ENCODE measurements around the gene PCDH18.
"Not testable (repeated sequence)": the region's sequence is repeated elsewhere in the genome, so short reads cannot be mapped to it uniquely, and the experiment has no call there.

The PCDH18 gene, protein sequence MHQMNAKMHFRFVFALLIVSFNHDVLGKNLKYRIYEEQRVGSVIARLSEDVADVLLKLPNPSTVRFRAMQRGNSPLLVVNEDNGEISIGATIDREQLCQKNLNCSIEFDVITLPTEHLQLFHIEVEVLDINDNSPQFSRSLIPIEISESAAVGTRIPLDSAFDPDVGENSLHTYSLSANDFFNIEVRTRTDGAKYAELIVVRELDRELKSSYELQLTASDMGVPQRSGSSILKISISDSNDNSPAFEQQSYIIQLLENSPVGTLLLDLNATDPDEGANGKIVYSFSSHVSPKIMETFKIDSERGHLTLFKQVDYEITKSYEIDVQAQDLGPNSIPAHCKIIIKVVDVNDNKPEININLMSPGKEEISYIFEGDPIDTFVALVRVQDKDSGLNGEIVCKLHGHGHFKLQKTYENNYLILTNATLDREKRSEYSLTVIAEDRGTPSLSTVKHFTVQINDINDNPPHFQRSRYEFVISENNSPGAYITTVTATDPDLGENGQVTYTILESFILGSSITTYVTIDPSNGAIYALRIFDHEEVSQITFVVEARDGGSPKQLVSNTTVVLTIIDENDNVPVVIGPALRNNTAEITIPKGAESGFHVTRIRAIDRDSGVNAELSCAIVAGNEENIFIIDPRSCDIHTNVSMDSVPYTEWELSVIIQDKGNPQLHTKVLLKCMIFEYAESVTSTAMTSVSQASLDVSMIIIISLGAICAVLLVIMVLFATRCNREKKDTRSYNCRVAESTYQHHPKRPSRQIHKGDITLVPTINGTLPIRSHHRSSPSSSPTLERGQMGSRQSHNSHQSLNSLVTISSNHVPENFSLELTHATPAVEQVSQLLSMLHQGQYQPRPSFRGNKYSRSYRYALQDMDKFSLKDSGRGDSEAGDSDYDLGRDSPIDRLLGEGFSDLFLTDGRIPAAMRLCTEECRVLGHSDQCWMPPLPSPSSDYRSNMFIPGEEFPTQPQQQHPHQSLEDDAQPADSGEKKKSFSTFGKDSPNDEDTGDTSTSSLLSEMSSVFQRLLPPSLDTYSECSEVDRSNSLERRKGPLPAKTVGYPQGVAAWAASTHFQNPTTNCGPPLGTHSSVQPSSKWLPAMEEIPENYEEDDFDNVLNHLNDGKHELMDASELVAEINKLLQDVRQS

DNA sequence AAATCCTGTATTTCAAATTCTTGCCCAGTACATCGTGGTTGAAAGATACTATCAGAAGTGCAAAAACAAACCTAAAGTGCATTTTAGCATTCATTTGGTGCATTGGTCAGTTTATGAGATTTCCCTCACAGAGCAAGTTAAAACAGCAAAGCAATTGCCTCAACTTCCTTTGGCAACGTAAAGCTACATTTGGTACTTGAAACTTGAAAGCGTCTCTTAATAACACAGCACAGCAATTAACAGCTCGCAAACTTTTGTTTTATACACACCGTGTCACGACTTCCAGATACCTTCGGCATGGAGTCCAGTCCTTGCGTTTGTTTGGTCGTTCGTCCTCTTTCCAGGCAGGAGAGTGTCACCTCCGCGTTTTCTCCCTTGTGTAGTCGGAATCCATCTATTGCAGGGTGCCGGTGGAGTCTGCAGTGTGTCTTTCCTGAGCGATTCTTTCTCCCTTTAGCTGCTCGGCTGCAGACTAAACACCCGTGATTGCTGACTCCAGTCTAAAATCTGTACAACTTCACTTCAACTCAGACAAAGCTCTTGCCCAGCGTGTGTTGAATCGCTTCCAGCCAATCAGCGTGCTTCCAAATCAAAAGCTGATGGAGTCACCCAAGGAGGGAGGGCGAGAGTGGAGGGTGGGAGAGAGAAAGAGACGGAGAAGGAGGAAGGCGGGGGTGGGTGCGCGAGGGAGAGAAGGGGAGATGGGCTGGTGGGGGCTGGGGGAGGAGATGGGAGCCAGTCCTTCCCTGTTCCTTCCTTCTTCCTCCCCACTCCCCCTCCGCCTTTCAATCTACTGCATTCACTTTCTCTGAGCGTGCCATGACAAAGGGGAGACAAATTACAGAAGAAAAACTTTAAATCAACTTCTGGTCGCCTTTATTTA, at the start of gene PCDH18:
Gene PCDH18, minus strand, starts transcription at position 509 of the 883 bp plus-strand sequence. Its CDS starts 406 bp downstream, at position 103.
- peak; percentile 29 to 64 for DNase-seq

DNA sequence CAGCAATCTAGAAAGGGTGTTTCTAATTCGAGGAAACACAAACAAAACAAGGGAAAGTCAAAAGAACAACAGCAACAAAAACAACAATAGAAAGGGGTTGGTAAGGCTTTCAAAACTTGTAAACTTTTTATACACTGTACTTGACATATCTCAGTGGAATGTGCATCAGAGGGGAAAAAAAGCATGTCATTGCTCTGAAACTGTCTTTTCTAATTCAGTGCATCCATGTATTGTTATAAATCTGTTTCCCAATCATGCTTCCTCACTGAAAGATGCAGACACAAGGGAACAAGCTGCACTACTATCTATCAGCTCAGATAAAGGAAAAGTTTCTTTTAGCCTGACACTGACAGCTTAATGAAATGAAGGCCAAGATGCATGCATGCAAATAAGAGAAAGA, 44.2 kb upstream of the PCDH18 start:
- DNase-seq, result no peak

- no peak for DNase-seq
Observed at GRCh38 chr4:137572647-137573046, 40.4 kb upstream of the PCDH18 start.

- DNase-seq, result no peak
Observed at GRCh38 chr4:137572163-137572562, 39.9 kb upstream of the PCDH18 start.

GRCh38 chr4:137559801-137560200, 27.5 kb upstream of the PCDH18 start:
- no peak for DNase-seq

DNA sequence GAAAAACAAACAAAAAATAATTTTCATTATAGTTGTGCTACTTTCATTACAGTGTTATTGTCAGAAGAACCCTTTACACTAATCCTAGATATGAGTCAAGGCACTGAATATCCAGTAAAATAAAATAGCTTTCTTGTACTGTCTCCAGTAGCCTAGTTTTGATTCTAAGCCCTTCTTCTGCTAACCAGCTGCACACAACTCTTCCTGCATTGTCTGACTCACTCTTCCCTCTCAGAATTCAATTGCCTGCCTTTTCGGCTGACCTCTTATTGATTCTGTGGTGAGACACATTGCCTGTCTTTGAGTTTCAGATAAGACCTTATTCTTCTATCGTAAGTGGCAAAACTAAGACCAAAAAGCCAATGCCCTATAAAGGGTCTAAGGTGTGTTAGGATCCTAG, 26.7 kb upstream of the PCDH18 start:
- DNase-seq, result no peak

DNA sequence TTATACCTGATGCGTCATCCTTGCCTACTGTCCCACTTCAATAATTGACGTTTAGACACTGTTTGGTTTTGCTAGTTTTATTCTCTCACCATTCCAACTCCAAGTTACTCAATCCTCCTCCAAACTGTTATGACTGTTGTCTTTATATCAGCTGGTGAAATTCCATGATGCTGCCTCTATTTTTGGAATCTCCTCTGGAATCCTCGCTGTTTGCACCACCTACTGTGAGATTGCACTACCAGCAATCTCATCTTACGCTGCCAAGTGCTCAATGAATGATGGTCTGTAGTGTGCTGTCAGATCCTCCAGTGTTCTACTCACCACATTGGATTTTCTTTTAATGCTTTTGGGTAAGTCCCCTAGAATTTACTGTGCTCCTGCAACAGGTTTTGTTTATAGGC, 13.2 kb upstream of the PCDH18 start:
- DNase-seq, result no peak

DNA sequence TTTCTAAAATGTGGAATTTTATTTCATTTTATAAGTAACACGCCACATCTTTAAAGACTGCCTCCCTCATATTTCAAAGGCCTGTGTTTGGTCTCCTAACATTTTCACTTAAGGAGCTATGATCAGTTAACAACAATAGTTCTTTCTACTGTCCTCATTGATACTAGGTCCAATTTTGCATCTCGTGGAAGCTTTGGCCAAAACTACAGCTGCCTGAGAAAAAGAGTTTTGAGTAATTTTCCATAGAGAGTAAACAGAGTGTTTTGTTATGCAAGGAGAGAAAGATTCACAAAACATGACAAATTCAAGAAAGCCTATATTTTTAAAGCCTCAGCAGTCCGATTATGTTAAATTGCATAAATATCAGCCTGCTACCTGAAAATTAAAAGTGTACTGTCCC, 11.4 kb upstream of the PCDH18 start:
- no peak for DNase-seq

DNA sequence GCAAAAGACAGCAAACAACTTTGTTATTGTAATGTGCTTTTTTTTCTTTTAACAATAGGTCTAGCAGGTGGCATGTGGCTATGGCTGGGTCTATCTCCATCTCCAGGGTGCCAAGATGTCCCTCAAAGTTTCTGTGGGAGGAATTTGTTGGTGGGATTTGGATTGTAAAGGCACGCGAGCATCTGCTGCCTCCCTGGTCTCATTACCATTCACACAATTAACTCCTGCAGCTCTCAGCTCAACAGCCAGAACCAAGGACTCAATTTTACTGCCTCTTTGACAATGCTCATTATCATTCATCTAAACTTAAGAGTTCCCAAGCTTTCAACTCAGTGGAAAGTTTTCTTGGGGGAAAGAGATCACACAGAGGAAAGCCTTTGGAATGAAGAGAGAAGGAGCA, 10.9 kb upstream of the PCDH18 start:
- no peak for DNase-seq

- DNase-seq, result no peak
Observed at GRCh38 chr4:137541876-137542646, 9.8 kb upstream of the PCDH18 start.

GRCh38 chr4:137541181-137541580, 8.9 kb upstream of the PCDH18 start:
- no peak for DNase-seq

DNA sequence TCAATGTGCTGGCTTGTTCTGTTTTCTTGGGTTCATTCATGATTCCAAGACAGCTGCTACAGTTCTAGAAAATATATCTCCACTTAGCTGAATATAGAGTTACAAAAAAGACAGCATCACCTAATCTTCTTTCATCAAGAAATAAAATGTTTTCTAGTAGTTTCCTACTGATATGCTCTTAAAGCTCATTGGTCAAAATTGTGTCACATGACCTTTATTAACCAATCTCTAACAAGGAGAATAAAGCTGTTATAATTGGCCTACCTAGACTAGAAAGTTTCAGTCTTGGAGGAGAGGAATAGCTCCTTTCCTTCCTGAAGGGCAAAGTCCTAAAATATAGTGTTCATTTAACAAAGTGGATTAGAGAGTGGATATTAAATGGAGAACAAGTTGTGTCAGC, 8.1 kb upstream of the PCDH18 start:
- DNase-seq, result no peak

DNA sequence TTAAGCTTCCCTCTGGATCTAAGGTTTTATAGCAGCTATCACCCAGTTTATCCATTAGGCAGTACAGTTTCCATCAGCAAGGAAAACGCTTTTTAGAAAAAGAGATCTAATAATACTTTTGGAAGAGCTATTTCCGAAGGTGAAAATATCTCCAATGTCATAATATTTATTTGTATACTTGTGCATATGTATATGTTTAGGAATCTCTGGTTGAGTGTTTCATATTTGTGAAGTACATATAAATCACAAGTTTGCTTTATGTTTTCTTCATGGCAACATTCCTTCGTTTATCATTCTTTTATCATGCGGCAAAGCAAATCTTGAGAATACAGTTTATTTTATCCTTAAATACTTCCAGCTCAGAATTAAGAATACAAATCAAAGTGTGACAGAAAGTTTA, 6.2 kb upstream of the PCDH18 start:
- DNase-seq, result no peak

DNA sequence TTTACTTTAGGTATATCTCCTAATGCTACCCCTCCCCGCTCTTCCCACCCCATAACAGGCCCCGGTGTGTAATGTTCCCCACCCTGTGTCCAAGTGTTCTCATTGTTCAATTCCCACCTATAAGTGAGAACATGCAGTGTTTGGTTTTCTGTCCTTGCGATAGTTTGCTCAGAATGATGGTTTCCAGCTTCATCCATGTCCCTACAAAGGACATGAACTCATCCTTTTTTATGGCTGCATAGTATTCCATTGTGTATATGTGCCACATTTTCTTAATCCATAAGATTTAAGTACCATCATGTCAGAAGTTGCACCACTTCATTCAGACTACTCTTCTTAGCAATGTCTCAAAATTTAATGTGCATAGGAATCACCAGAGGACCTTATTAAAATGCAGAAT, 5.5 kb upstream of the PCDH18 start:
- not testable (repeated sequence) for DNase-seq

DNA sequence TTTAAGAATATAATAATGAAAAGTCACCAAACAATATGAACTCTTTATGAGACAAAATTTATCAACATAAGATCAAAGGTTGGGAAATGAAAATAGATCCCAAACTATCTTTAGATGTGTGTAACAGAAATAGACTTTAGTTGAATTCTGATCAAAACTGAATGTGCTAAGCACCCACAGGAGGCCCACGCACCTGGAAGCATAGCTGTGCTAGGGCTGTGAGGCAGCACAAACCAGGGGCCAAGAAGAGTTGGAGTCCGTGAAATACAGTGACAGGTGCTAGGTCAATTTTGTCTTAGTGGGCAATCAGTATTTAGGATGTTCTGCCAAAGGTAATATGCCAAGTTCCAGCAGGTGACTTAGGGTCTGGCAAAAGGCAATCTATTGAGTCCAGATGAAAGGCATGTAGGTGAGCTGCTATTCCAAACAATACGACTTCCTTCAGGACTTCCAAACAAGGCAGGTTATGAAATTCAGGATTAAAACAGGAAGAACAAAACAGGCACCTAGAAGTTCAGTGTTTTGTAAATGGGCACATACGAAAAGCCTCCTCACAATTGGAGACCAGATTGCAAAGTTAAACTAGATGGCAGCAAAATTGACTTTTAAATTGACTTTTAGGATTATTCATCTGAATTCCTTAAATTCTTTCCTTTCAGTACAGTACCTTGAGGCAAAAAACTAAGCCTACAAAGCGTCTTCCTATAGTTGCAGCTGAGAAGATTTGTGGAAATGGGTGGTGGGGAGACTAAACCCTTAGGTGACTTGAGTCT, 4.7 kb upstream of the PCDH18 start:
- DNase-seq, result no peak

DNA sequence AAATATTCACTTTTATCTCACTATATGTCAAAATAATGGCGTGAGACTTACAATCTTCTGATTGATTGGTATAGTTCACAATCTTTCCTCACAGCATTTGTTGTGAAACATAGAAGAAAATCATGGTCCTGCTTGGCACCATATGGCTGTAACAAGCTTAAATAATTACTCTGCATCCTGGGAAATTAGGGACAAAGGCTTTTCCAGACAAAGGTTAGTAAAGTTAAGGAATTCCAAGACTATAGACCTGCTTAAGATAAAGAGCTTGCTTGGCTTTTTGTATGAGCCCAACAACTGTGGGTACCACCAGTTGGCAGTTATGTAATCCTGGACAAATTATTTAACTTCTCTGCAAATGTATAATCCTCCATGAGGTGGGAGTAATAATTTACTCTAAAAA, 3.4 kb upstream of the PCDH18 start:
- no peak for DNase-seq

GRCh38 chr4:137534516-137534915, 2.2 kb upstream of the PCDH18 start:
- DNase-seq, result no peak

- DNase-seq, result no peak
Observed at GRCh38 chr4:137533855-137534254, 1.6 kb upstream of the PCDH18 start.

- DNase-seq, result no peak
Observed at GRCh38 chr4:137532869-137533236, 559 bp upstream of the PCDH18 start.

GRCh38 chr4:137531168-137531985, 917 bp downstream of the PCDH18 start:
- peak in 1 of 2 experiments; percentile 11 for DNase-seq

All from NCI-H2081 (cell line).